Activated T-cell treated with anti-CD3 and anti-CD28 coated beads, Interleukin-2, amount 50 U/mL, for 72 hours (primary cell): ENCODE measurements around the gene DEPDC5. TPM values are rescaled to one million over a fixed set of nuclear protein-coding genes. Genes with fewer than 3 reads are reported as not detected.
"Not testable (repeated sequence)": the region's sequence is repeated elsewhere in the genome, so short reads cannot be mapped to it uniquely, and the experiment has no call there.

Experiments
- ATAC-seq, 2 donors: fragments of 150-1000 bp; cut with Tn5 transposase; replicated peaks in 1 of 2; 2 replicates each; pipeline ENCODE4 v1.10.0; 2021; ENCODE audit warnings: moderate library complexity in 2 of 2, mild to moderate bottlenecking in 1 of 2
- DNase-seq, 2 donors: peaks; one replicate each; pipeline ENCODE4 v3.0.0; 2021 to 2022; ENCODE audit warnings: mixed read lengths in 1 of 2
- H3K27ac Mint-ChIP-seq: one replicate; pipeline ENCODE4 v1.8.0; 2022; ENCODE audit warnings: mild to moderate bottlenecking, moderate library complexity, mixed read lengths
- H3K27me3 Mint-ChIP-seq: one replicate; pipeline ENCODE4 v1.8.0; 2022; ENCODE audit warnings: low read depth, mixed read lengths
- H3K36me3 Mint-ChIP-seq, 2 donors: one replicate each; pipeline ENCODE4 v1.8.0; 2022; ENCODE audit warnings: mixed read lengths in 2 of 2, mild to moderate bottlenecking in 1 of 2; ENCODE audit not compliant: insufficient read depth in 2 of 2
- H3K4me1 Mint-ChIP-seq: one replicate; pipeline ENCODE4 v1.8.0; 2022; ENCODE audit warnings: low read depth, mixed read lengths
- H3K4me3 Mint-ChIP-seq, 2 donors: one replicate each; pipeline ENCODE4 v1.8.0; 2022; ENCODE audit warnings: mild to moderate bottlenecking in 2 of 2, mixed read lengths in 2 of 2, moderate library complexity in 2 of 2
- H3K9me3 Mint-ChIP-seq, 2 donors: one replicate each; pipeline ENCODE4 v1.8.0; 2022; ENCODE audit warnings: mixed read lengths in 2 of 2
- total RNA-seq, 2 donors: library from RNA; stranded (reverse); gene quantifications; one replicate each; pipeline ENCODE4 v1.2.3, GENCODE V29; 2022

The DEPDC5 gene
- total RNA-seq, 2 donors from 2014 or later, result 34.1 to 38.1 TPM

DNA sequence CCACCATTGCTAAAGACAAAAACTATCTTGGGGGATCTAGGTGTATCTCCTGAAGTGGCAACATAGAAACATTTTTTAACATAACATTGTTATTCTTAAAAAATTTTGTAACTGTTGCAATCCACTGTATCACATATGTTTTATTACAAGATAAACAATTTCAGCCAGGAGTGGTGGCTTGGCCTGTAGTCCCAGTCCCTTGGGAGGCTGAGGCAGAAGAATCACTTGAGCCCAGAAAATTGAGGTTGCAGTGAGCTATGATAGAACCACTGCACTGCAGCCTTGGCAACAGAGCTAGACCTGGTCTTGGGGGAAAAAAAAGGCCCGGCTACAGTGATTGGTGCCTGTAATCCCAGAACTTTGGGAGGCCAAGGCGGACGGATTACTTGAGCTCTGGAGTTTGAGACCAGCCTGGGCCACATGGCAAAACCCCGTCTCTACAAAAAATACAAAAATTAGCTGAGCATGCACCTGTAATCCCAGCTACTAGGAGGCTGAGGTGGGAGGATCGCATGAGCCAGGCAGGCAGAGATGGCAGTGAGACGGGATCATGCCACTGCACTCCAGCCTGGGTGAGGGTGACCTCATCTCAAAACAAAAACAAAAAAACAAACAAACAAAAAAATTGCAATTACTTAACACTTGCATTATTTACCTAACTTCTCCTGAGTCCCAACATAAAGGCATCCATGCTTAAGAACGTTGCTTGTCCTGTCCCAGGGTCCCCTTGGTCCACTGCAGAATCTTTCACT is 1.5 kb upstream of the DEPDC5 start:
- Mint-ChIP-seq H3K4me3 (peak overlapping the region; percentile 87 to 93), H3K27ac (peak overlapping the region; percentile 84), H3K9me3 (no peaks in the 10 kb centered on the region), H3K36me3 (peaks cover 4 to 8% of the 10 kb centered on the region in 2 donors), H3K27me3 (no peaks in the 10 kb centered on the region), H3K4me1 (peaks cover 56% of the 10 kb centered on the region)
- DNase-seq, result no peak
- no peak for ATAC-seq

DNA sequence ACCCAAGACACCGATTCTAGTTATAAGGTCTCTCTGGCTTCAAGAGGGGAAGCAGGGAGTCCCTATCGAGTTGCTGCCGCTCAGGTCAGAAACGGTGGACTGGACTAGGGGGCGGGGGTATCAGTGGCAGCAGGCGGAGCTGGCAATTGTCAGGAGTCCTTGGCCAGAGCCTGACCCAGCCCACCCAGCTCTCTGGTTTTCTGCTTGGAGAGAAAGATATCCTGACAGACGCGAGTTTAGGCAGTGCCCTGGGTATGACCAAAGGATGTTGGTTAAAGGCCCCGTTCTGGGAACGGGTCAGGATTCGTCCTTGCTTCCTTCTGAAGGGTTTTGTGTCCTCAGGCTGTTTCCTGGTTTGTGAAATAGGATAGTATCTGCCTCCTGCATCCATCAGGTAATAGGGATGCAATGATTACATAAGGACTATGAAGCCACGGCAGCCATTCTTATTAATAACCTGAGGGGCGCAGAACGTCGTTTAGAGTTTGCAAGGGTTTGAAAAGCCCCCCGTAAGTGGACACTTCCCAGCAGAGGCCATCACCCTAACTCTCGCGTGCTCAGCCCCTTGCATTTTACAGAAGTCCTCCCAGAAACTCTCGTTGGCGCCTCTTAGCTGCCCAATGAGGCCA is 700 bp upstream of the DEPDC5 start:
- Mint-ChIP-seq H3K4me1 (peaks cover 48% of the 10 kb centered on the region), H3K4me3 (peak overlapping the region; percentile 87 to 93), H3K9me3 (no peaks in the 10 kb centered on the region), H3K27ac (peak overlapping the region; percentile 84), H3K27me3 (no peaks in the 10 kb centered on the region), H3K36me3 (peaks cover 3 to 4% of the 10 kb centered on the region in 2 donors)
- ATAC-seq (no peak), DNase-seq (peak; percentile 5 to 10)

DNA sequence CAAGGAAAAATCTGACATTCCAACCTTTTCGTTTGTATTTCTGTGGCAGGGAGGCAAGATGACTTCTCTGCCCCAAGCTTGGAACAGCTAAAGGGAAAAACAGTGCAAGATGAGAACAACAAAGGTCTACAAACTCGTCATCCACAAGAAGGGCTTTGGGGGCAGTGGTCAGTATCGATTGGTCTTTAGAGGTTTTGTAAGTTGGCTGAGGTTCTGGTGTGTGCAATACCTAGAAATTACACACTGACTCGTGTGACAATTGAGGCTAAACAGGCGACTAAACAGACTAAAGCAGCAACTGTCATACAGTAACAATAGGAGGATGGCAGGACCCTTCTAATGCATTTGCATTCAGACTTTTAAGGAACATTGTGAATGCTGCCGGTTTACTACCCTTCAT is 994 bp downstream of the DEPDC5 start:
- no peak for DNase-seq
- ATAC-seq, result no peak
- Mint-ChIP-seq H3K27me3 (no peaks in the 10 kb centered on the region), H3K4me1 (peaks cover 36% of the 10 kb centered on the region), H3K27ac (peak overlapping the region; percentile 84), H3K4me3 (peak overlapping the region; percentile 87 to 93), H3K36me3 (peaks cover 0 to 4% of the 10 kb centered on the region in 2 donors), H3K9me3 (no peaks in the 10 kb centered on the region)

DNA sequence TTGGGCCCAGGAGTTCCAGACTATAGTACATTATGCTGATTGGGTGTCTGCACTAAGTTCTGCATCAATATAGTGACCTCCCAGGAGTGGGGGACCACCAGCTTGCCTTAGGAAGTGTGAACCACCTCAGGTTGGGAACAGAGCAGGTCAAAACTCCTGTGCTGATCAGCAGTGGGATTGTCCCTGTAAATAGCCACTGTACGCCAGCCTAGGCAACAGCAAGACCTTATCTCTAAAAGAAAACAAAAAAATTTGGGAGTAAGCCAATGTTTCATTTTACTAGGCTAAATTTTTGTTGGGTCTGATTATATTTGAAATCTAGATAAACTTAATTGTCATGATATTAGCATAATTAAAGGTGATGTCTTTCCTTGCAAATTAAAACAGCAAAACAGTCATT is 3.4 kb downstream of the DEPDC5 start:
- Mint-ChIP-seq H3K36me3 (peaks cover 5 to 6% of the 10 kb centered on the region in 2 donors), H3K9me3 (no peaks in the 10 kb centered on the region), H3K4me3 (no peak overlapping the region), H3K27ac (no peak overlapping the region), H3K27me3 (no peaks in the 10 kb centered on the region), H3K4me1 (peaks cover 26% of the 10 kb centered on the region)
- no peak for ATAC-seq
- no peak for DNase-seq

DNA sequence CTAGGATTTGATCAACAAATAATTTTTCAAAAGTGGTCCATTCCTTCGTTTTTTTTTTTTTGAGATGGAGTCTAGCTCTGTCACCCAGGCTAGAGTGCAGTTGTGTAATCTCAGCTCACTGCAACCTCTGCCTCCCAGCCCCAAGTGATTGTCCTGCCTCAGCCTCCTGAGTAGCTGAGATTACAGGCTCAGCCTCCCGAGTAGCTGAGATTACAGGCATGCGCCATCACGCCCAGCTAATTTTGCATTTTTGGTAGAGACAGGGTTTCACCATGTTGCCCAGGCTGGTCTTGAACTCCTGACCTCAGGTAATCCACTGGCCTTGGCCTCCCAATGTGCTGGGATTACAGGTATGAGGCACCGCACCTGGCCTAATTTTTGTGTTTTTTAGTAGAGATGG is 5.0 kb downstream of the DEPDC5 start:
- H3K36me3 Mint-ChIP-seq, H3K27ac Mint-ChIP-seq, ATAC-seq, H3K4me3 Mint-ChIP-seq, H3K27me3 Mint-ChIP-seq, H3K9me3 Mint-ChIP-seq, DNase-seq: not testable (repeated sequence)
- peaks cover 17% of the 10 kb centered on the region for H3K4me1 Mint-ChIP-seq

DNA sequence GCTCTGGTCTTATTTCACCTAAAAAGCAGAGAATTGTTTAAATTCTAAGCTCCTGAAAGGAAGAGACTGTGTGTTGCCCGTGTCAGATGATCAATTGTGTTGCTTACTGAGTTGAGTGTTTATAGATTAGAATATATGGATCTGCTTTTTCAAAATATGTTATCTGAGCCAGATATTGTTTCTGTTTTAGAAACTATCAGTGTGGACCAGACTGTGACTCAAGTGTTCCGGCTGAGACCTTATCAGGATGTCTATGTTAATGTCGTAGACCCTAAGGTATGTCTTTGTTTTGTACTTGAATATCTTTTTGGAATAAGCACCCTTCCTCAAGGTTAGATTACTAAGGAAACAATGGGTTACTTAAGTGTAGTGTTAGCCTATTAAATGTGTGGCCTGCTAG is 11.0 kb downstream of the DEPDC5 start:
- H3K4me3 Mint-ChIP-seq, result no peak overlapping the region
- H3K27me3 Mint-ChIP-seq, result no peaks in the 10 kb centered on the region
- H3K4me1 Mint-ChIP-seq, result peaks cover 22% of the 10 kb centered on the region
- DNase-seq (no peak), ATAC-seq (no peak)
- peaks cover 5 to 29% of the 10 kb centered on the region in 2 donors for H3K36me3 Mint-ChIP-seq
- no peaks in the 10 kb centered on the region for H3K9me3 Mint-ChIP-seq
- H3K27ac Mint-ChIP-seq, result no peak overlapping the region

DNA sequence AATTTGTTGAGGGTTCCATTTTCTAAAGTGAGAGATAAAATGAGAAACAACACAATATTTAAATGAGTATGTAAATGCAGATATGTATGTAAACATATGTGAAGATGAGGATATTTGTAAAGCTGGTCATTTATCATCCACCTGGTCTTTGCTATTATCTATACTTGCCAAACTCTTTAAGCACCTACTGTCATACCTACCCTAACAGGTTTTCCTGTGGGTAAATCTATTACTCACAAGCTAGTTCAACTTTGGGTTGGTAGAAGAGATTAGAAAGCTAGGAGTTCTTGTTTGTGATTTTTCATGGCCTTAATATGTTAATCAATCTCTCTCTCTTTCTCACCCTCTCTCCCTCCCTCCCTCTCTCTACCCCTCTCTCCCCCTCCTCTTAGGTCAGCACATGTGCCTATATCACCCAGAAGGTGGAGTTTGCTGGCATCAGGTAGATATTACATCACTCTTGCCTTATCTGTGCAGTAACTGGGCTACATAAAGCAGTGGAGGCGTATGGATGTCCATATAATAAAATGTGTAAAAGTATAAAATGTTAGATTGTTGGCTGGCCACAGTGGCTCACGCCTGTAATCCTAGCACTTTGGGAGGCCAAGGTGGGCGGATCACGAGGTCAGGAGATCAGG is 14.7 kb downstream of the DEPDC5 start:
- H3K27ac Mint-ChIP-seq, result peak overlapping the region; percentile 60
- DNase-seq (no peak), ATAC-seq (peak; percentile 72 to 89)
- peaks cover 2 to 24% of the 10 kb centered on the region in 2 donors for H3K36me3 Mint-ChIP-seq
- no peaks in the 10 kb centered on the region for H3K27me3 Mint-ChIP-seq
- H3K9me3 Mint-ChIP-seq, result no peaks in the 10 kb centered on the region
- H3K4me3 Mint-ChIP-seq, result peak overlapping the region; percentile 32 to 56
- peaks cover 22% of the 10 kb centered on the region for H3K4me1 Mint-ChIP-seq

DNA sequence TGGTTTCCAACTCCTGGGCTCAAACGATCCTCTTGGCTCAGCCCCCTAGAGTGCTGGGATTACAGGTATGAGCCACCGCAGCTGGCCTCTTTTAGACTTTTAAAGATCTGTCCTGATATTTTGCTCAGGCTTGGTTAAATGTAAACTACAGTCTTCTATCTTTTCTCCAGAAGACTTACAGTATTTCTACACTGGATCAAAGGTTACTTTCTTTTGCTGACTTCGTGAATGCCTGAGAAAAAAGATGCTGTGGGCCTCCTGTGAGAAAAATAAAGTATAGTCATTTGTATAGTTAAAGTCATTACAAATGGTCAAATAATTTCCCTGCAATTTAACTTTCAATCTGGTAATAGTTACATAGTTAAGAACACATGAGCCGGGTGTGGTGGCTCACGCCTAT is 19.6 kb downstream of the DEPDC5 start:
- H3K36me3 Mint-ChIP-seq, result peaks cover 2 to 15% of the 10 kb centered on the region in 2 donors
- H3K27ac Mint-ChIP-seq, result no peak overlapping the region
- ATAC-seq (no peak), DNase-seq (no peak)
- no peaks in the 10 kb centered on the region for H3K27me3 Mint-ChIP-seq
- H3K4me3 Mint-ChIP-seq, result no peak overlapping the region
- H3K9me3 Mint-ChIP-seq, result no peaks in the 10 kb centered on the region
- H3K4me1 Mint-ChIP-seq, result peaks cover 14% of the 10 kb centered on the region

DNA sequence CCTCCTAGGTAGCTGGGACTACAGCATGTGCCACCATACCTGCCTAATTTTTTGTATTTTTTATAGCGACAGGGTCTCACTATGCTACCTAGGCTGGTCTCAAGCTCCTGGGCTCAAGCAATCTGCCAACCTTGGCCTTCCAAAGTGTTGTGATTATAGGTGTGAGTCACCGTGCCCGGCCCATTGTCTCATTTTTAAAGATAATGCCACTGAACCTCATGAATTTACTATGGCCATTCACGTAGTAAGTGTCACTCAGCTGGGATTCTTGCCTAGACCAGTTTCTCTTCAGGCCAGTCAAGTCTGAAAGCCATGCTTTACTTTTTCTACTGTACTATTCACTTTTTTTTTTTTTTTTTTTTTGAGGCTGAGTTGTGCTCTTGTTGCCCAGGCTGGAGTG is 22.4 kb downstream of the DEPDC5 start:
- Mint-ChIP-seq H3K4me1 (no peaks in the 10 kb centered on the region), H3K4me3 (no peak overlapping the region), H3K27me3 (no peaks in the 10 kb centered on the region), H3K27ac (no peak overlapping the region), H3K36me3 (peaks cover 5 to 16% of the 10 kb centered on the region in 2 donors), H3K9me3 (no peaks in the 10 kb centered on the region)
- DNase-seq (no peak), ATAC-seq (no peak)

DNA sequence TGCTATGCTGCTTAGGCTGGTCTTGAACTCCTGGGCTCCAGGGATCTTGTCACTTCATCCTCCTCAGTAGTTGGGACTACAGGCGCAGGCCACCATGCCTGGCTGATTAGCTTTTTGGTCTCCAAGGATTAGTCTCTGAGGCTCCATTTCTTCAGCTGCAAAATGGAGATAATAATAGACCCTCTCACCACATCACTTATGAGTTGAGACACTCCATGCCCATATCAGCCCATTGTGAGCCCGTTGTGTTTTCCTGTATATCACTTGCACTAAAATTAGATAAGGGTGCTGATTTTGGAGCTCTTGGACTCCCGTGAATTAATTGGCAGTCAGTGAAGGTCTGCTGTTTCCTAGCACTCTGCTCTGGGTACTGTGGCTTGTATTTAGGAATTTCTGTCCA is 36.0 kb downstream of the DEPDC5 start:
- Mint-ChIP-seq H3K36me3 (peaks cover 0 to 16% of the 10 kb centered on the region in 2 donors), H3K4me1 (peaks cover 7% of the 10 kb centered on the region), H3K27me3 (no peaks in the 10 kb centered on the region), H3K27ac (no peak overlapping the region), H3K4me3 (no peak overlapping the region), H3K9me3 (no peaks in the 10 kb centered on the region)
- DNase-seq (no peak), ATAC-seq (no peak)

DNA sequence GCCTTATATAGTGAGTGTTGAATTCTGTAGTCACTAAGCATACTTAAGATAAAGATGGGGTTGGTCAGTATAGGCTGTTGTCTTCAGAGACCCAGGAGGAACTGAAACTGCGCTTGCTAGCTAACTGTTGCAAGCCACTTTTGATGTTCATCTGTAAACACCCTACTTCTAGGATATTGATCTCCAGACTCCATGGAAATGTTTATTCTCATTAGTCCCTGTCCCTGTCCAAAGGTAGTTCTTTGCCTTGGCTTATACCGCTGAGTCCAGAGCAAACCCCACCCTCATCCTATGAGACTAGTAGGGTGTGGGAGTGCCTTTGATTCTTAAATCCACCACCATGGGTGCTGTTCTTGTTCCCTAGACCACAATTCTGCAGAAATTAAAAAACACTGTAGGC is 36.4 kb downstream of the DEPDC5 start:
- peaks cover 0 to 16% of the 10 kb centered on the region in 2 donors for H3K36me3 Mint-ChIP-seq
- DNase-seq (no peak), ATAC-seq (no peak)
- H3K4me1 Mint-ChIP-seq, result peaks cover 7% of the 10 kb centered on the region
- H3K27me3 Mint-ChIP-seq, result no peaks in the 10 kb centered on the region
- no peaks in the 10 kb centered on the region for H3K9me3 Mint-ChIP-seq
- H3K27ac Mint-ChIP-seq, result no peak overlapping the region
- no peak overlapping the region for H3K4me3 Mint-ChIP-seq

DNA sequence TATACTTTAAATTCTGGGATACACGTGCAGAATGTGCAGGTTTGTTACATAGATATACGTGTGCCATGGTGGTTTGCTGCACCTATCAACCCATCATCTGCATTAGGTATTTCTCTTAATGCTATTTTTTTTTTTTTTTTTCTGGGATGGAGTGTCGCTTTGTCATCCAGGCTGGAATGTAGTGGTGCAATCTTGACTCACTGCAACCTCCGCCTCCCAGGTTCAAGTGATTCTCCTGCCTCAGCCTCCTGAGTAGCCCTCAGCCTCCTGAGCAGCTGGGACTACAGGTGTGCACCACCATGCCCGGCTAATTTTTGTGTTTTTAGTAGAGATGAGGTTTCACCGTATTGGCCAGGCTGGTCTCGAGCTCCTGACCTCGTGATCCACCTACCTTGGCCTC is 45.5 kb downstream of the DEPDC5 start:
- H3K4me3 Mint-ChIP-seq, H3K9me3 Mint-ChIP-seq, H3K27me3 Mint-ChIP-seq, ATAC-seq, DNase-seq, H3K4me1 Mint-ChIP-seq, H3K27ac Mint-ChIP-seq: not testable (repeated sequence)
- peaks cover 6 to 14% of the 10 kb centered on the region in 2 donors for H3K36me3 Mint-ChIP-seq

DNA sequence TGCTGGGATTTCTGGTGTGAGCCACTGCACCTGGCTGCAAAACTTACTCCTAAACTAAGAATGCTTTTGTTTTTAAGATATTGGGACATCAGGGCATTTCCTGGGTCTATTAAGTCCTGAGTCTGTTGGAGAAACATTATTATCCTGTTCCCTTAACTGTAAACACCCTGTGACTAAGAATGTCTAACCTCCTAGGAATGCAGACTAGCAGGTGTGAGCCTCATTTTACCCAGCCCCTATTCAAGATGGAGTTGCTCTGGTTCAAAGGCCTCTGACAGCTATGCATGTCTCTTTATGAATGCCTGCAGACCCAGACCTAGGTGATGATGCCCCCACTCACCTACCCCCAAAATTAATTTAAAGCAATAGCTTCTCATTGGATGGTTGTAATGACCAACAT is 46.2 kb downstream of the DEPDC5 start:
- Mint-ChIP-seq H3K4me1 (no peaks in the 10 kb centered on the region), H3K27me3 (no peaks in the 10 kb centered on the region), H3K36me3 (peaks cover 7 to 16% of the 10 kb centered on the region in 2 donors), H3K27ac (no peak overlapping the region), H3K9me3 (no peaks in the 10 kb centered on the region), H3K4me3 (no peak overlapping the region)
- no peak for DNase-seq
- no peak for ATAC-seq
